Stimulated activated CD4-positive, alpha-beta T cell treated with anti-CD3 and anti-CD28 coated beads, Interleukin-12 subunit alpha, Interleukin-12 subunit beta, amount 100 ng/mL, for 4 hours (primary cell): ENCODE data around the gene ABCC9.

Source experiments
- DNase-seq: peaks from one replicate; pipeline ENCODE4 v3.0.0-alpha.2; 2020

ABCC9 gene

DNA sequence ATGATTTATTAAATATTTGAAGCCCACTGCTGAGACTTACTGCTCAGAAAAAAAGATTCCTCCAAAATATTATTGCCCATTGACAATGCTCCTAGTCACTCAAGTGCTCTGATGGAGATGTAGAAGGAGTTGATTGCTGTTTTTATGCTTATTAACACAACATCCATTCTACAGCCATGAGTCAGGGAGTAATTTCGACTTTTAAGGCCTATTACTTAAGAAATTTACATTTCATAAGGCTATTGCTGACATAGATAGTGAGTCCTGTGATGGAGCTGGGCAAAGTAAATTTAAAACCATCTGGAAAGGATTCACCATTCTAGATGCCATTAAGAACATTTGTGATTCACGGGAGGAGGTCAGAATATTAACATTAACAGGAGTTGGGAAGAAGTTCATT, 171.9 kb downstream of the ABCC9 start:
- no peak for DNase-seq

- DNase-seq: no peak
These were observed 174.8 kb downstream of the ABCC9 start for GRCh38 chr12:21766403-21766802.

DNA sequence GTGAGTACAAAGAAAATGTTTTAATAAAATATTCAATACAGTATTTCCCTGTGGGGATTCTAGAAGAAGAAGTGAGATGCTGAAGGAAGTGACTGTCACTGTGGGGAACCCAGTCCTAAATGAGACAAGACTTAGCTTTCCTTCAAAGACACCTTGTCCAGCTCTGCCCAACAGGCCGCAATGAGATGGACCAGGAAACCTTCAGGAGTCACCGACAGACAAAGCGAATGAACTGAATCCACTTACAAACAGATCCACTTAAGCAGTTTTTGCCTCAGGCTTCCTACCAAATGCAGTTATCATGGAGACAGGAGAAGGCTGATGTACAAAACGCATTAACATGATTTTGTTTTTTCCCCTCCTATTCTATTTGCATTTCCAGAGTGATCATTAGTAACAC, 176.3 kb downstream of the ABCC9 start:
- DNase-seq: no peak

DNA sequence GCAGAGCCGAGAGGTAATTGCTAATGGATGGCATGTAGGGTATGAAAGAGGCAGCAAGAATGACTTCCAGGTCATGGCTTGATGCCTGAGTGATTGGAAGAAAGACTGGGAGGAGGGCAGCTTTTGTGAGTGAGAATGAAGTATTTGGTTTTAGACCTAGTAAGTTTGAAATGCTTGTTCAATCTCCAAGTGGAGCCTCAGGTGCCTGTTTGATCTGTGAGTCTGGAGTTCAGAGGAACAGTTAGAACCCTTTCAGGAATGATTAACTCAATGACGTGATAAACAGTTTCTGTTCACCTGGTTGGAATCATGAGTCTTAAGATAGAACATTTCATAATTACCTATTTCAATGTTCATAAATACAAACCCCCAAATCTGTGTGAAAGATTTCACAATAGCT, 177.2 kb downstream of the ABCC9 start:
- DNase-seq: no peak

GRCh38 chr12:21763531-21763930, 177.7 kb downstream of the ABCC9 start:
- no peak for DNase-seq

DNA sequence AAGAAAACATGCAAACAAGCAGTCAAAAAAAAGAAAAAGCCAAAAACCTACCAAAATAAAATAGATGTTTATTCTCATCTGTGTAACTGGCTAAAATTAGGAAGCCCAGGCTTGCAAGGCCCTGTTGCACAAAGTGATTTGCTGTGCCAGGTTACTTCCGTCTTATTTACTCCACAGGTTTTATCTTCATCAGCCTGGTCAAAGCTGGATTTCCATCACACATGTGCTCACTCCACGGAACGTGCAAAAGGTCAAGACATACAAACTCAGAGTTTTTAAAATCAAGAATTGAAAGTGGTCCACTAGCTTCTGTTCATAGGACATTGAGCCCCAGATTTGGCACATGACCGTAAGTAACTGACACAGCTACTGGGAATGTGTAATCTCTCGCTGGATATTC, 181.5 kb downstream of the ABCC9 start:
- no peak for DNase-seq

DNA sequence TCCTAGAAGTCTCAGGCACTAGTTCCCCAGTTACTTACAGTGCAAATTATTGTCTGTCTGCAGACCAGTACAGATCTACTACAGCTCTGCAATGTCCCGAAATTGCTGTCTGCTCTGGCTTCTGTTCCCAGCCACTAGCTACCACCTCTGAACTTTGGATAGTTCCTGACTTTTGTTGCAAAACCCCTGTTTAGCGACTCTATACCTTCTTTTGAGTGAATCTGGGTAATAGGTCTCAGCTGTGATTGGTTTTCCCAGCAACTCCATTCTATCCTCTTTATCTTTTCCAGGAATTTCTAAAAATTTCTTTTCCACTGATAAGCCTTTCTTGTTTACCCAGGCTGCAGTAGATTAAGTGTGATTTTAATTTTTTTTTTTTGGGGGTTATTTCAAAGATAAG, 183.5 kb downstream of the ABCC9 start:
- DNase-seq: no peak

DNA sequence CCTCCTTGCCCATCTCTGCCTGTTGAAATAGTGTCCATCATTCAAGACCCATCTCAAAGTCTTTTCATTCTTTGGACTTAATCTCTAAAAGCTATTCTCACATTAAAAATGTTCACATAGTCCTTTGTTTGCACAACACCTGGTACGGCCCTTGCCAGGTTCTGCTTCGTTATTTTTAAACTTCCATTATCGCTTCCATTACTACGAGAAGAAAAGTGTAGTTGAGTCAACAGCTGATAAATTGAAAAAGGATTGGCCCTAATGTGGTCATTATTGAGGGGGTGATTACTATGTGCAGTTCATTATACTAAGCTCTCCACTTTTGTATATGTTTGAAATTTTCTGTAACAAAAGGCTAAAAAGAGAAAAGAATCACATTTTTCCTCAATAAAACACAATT, 184.5 kb downstream of the ABCC9 start:
- no peak for DNase-seq

- no peak for DNase-seq
These were observed 189.7 kb downstream of the ABCC9 start for GRCh38 chr12:21751517-21751916.
